ENCODE data around the gene CRMP1.

- TF ChIP-seq POLR2A (IDR thresholded peaks at IDR 0.05) (no peak), CTCF (IDR thresholded peaks at IDR 0.05) (no peak)
Observed at GRCh38 chr4:5789141-5789540, 103.7 kb downstream of the CRMP1 start.
